ENCODE data around the gene MTRR. TPM values are rescaled to one million over a fixed set of nuclear protein-coding genes. Genes with fewer than 3 reads are reported as not detected.
"Not testable (repeated sequence)": the region's sequence is repeated elsewhere in the genome, so short reads cannot be mapped to it uniquely, and the experiment has no call there.

Gene MTRR
- total and polyA plus RNA-seq, 7 experiments from 2014 or later, result 35.5 to 83.2 (median 66.9) TPM

GRCh38 chr5:7907612-7908011 is 38.7 kb downstream of the MTRR start:
- peaks cover 0 to 23% (median 0%) of the 10 kb centered on the region in 3 experiments for H3K36me3 ChIP-seq (ENCODE audit: control insufficient read depth in 2 of 3, insufficient read depth in 3 of 3, low read length in 3 of 3)
- no peak overlapping the region for H3K27ac Mint-ChIP-seq
- no peaks in the 10 kb centered on the region for H3K27me3 Mint-ChIP-seq
- peaks cover 0 to 5% (median 0%) of the 10 kb centered on the region in 7 donors for H3K4me1 Mint-ChIP-seq
- peaks cover 30 to 85% (median 84%) of the 10 kb centered on the region in 5 donors for H3K36me3 Mint-ChIP-seq
- DNase-seq (no peak), ATAC-seq (no peak)
- CTCF ChIA-PET, result no interaction called here
- no peaks in the 10 kb centered on the region for H3K27me3 ChIP-seq (ENCODE audit: control insufficient read depth in 2 of 2, insufficient read depth in 2 of 2, low read length in 2 of 2)
- H3K9me3 ChIP-seq (ENCODE audit: control insufficient read depth in 2 of 3, low read length in 3 of 3), result peaks cover 0 to 30% (median 4%) of the 10 kb centered on the region in 3 experiments
- H3K4me3 Mint-ChIP-seq, result no peak overlapping the region
- POLR2A ChIA-PET, result interaction anchor here (0.6 kb wide), 1 partner anchor 94 kb away, joined by 6 read pairs; no protein-coding TSS in a partner anchor
- H3K4me1 ChIP-seq (ENCODE audit: control insufficient read depth in 2 of 2, insufficient read depth in 2 of 2, low read length in 2 of 2), result no peaks in the 10 kb centered on the region
- peaks cover 12 to 55% (median 27%) of the 10 kb centered on the region in 11 donors for H3K9me3 Mint-ChIP-seq
- no peak overlapping the region for H3K27ac ChIP-seq (ENCODE audit: low read depth, low read length)
- no peak overlapping the region for H3K4me3 ChIP-seq (ENCODE audit: low read length)
- intact Hi-C loops (cut with micrococcal nuclease), result no loop called here

- no peaks in the 10 kb centered on the region for H3K27me3 Mint-ChIP-seq
- ATAC-seq, result no peak
- intact Hi-C loops (cut with micrococcal nuclease), result no loop called here
- H3K27ac Mint-ChIP-seq, result no peak overlapping the region
- Histone ChIP-seq H3K27me3 (ENCODE audit: control insufficient read depth in 2 of 2, insufficient read depth in 2 of 2, low read length in 2 of 2) (no peaks in the 10 kb centered on the region), H3K27ac (ENCODE audit: low read depth, low read length) (no peak overlapping the region), H3K4me1 (ENCODE audit: control insufficient read depth in 2 of 2, insufficient read depth in 2 of 2, low read length in 2 of 2) (no peaks in the 10 kb centered on the region), H3K4me3 (ENCODE audit: low read length) (no peak overlapping the region), H3K9me3 (ENCODE audit: control insufficient read depth in 2 of 3, low read length in 3 of 3) (peaks cover 0 to 35% (median 4%) of the 10 kb centered on the region in 3 experiments), H3K36me3 (ENCODE audit: control insufficient read depth in 2 of 3, insufficient read depth in 3 of 3, low read length in 3 of 3) (peaks cover 0 to 17% (median 0%) of the 10 kb centered on the region in 3 experiments)
- CTCF ChIA-PET, result no interaction called here
- no peak for DNase-seq
- H3K4me1 Mint-ChIP-seq, result peaks cover 0 to 5% (median 0%) of the 10 kb centered on the region in 7 donors
- POLR2A ChIA-PET, result no interaction called here
- peaks cover 32 to 88% (median 85%) of the 10 kb centered on the region in 5 donors for H3K36me3 Mint-ChIP-seq
- peaks cover 16 to 62% (median 34%) of the 10 kb centered on the region in 11 donors for H3K9me3 Mint-ChIP-seq
- no peak overlapping the region for H3K4me3 Mint-ChIP-seq
These were observed 39.4 kb downstream of the MTRR start for GRCh38 chr5:7908317-7908716.

- no peak overlapping the region for H3K4me3 Mint-ChIP-seq
- ATAC-seq (no peak), DNase-seq (no peak)
- peaks cover 22 to 78% (median 40%) of the 10 kb centered on the region in 11 donors for H3K9me3 Mint-ChIP-seq
- ChIA-PET POLR2A (interaction anchor here (0.8 kb wide), 1 partner anchor 8 kb away, joined by 3 read pairs; no protein-coding TSS in a partner anchor), CTCF (no interaction called here)
- H3K4me1 ChIP-seq (ENCODE audit: control insufficient read depth in 2 of 2, insufficient read depth in 2 of 2, low read length in 2 of 2), result no peaks in the 10 kb centered on the region
- H3K9me3 ChIP-seq (ENCODE audit: control insufficient read depth in 2 of 3, low read length in 3 of 3), result peaks cover 0 to 38% (median 4%) of the 10 kb centered on the region in 3 experiments
- H3K4me3 ChIP-seq (ENCODE audit: low read length), result no peak overlapping the region
- H3K27me3 Mint-ChIP-seq, result no peaks in the 10 kb centered on the region
- intact Hi-C loops (cut with micrococcal nuclease), result no loop called here
- peaks cover 29 to 65% (median 60%) of the 10 kb centered on the region in 5 donors for H3K36me3 Mint-ChIP-seq
- H3K4me1 Mint-ChIP-seq, result no peaks in the 10 kb centered on the region
- H3K27me3 ChIP-seq (ENCODE audit: control insufficient read depth in 2 of 2, insufficient read depth in 2 of 2, low read length in 2 of 2), result no peaks in the 10 kb centered on the region
- H3K27ac Mint-ChIP-seq, result no peak overlapping the region
- H3K27ac ChIP-seq (ENCODE audit: low read depth, low read length), result no peak overlapping the region
- H3K36me3 ChIP-seq (ENCODE audit: control insufficient read depth in 2 of 3, insufficient read depth in 3 of 3, low read length in 3 of 3), result peaks cover 0 to 13% (median 0%) of the 10 kb centered on the region in 3 experiments
These were observed 41.9 kb downstream of the MTRR start for GRCh38 chr5:7910738-7911428.

GRCh38 chr5:7911429-7911771 is 42.5 kb downstream of the MTRR start:
- POLR2A ChIA-PET; H3K4me1 Mint-ChIP-seq; H3K27me3 ChIP-seq (ENCODE audit: control insufficient read depth in 2 of 2, insufficient read depth in 2 of 2, low read length in 2 of 2); ATAC-seq; H3K4me1 ChIP-seq (ENCODE audit: control insufficient read depth in 2 of 2, insufficient read depth in 2 of 2, low read length in 2 of 2); intact Hi-C loops (cut with micrococcal nuclease); CTCF ChIA-PET; H3K27ac ChIP-seq (ENCODE audit: low read depth, low read length); H3K27ac Mint-ChIP-seq; H3K4me3 ChIP-seq (ENCODE audit: low read length); H3K27me3 Mint-ChIP-seq; DNase-seq: not testable (repeated sequence)
- Mint-ChIP-seq H3K36me3 (peaks cover 29 to 60% (median 57%) of the 10 kb centered on the region in 5 donors), H3K9me3 (peaks cover 22 to 81% (median 40%) of the 10 kb centered on the region in 11 donors), H3K4me3 (peak overlapping the region in 1 of 10 donors; percentile 4)
- peaks cover 0 to 38% (median 4%) of the 10 kb centered on the region in 3 experiments for H3K9me3 ChIP-seq (ENCODE audit: control insufficient read depth in 2 of 3, low read length in 3 of 3)
- peaks cover 0 to 13% (median 0%) of the 10 kb centered on the region in 3 experiments for H3K36me3 ChIP-seq (ENCODE audit: control insufficient read depth in 2 of 3, insufficient read depth in 3 of 3, low read length in 3 of 3)

GRCh38 chr5:7916171-7916804 is 47.3 kb downstream of the MTRR start:
- H3K27me3 Mint-ChIP-seq, result peaks cover 4 to 24% (median 7%) of the 10 kb centered on the region in 5 donors
- H3K27me3 ChIP-seq (ENCODE audit: control insufficient read depth in 2 of 2, insufficient read depth in 2 of 2, low read length in 2 of 2), result no peaks in the 10 kb centered on the region
- DNase-seq, result no peak
- H3K4me3 ChIP-seq (ENCODE audit: low read length), result no peak overlapping the region
- ChIA-PET CTCF (no interaction called here), POLR2A (no interaction called here)
- no peak overlapping the region for H3K27ac ChIP-seq (ENCODE audit: low read depth, low read length)
- intact Hi-C loops (cut with micrococcal nuclease), result no loop called here
- no peaks in the 10 kb centered on the region for H3K4me1 Mint-ChIP-seq
- H3K9me3 ChIP-seq (ENCODE audit: control insufficient read depth in 2 of 3, low read length in 3 of 3), result peaks cover 0 to 16% (median 0%) of the 10 kb centered on the region in 3 experiments
- no peak for ATAC-seq
- H3K36me3 ChIP-seq (ENCODE audit: control insufficient read depth in 2 of 3, insufficient read depth in 3 of 3, low read length in 3 of 3), result no peaks in the 10 kb centered on the region
- no peak overlapping the region for H3K4me3 Mint-ChIP-seq
- peaks cover 10 to 56% (median 22%) of the 10 kb centered on the region in 11 donors for H3K9me3 Mint-ChIP-seq
- no peak overlapping the region for H3K27ac Mint-ChIP-seq
- peaks cover 8 to 18% (median 15%) of the 10 kb centered on the region in 5 donors for H3K36me3 Mint-ChIP-seq
- H3K4me1 ChIP-seq (ENCODE audit: control insufficient read depth in 2 of 2, insufficient read depth in 2 of 2, low read length in 2 of 2), result no peaks in the 10 kb centered on the region

GRCh38 chr5:7917130-7918123 is 48.5 kb downstream of the MTRR start:
- intact Hi-C loops (cut with micrococcal nuclease), result no loop called here
- DNase-seq (no peak), ATAC-seq (no peak)
- H3K27ac ChIP-seq (ENCODE audit: low read depth, low read length), result no peak overlapping the region
- ChIA-PET POLR2A (no interaction called here), CTCF (no interaction called here)
- peaks cover 4 to 35% (median 15%) of the 10 kb centered on the region in 5 donors for H3K27me3 Mint-ChIP-seq
- H3K9me3 Mint-ChIP-seq, result peaks cover 8 to 44% (median 18%) of the 10 kb centered on the region in 11 donors
- H3K9me3 ChIP-seq (ENCODE audit: control insufficient read depth in 2 of 3, low read length in 3 of 3), result peaks cover 0 to 10% (median 0%) of the 10 kb centered on the region in 3 experiments
- peaks cover 7 to 10% (median 7%) of the 10 kb centered on the region in 5 donors for H3K36me3 Mint-ChIP-seq
- no peak overlapping the region for H3K4me3 Mint-ChIP-seq
- no peak overlapping the region for H3K27ac Mint-ChIP-seq
- H3K27me3 ChIP-seq (ENCODE audit: control insufficient read depth in 2 of 2, insufficient read depth in 2 of 2, low read length in 2 of 2), result no peaks in the 10 kb centered on the region
- H3K4me1 Mint-ChIP-seq, result no peaks in the 10 kb centered on the region
- no peak overlapping the region for H3K4me3 ChIP-seq (ENCODE audit: low read length)
- no peaks in the 10 kb centered on the region for H3K4me1 ChIP-seq (ENCODE audit: control insufficient read depth in 2 of 2, insufficient read depth in 2 of 2, low read length in 2 of 2)
- no peaks in the 10 kb centered on the region for H3K36me3 ChIP-seq (ENCODE audit: control insufficient read depth in 2 of 3, insufficient read depth in 3 of 3, low read length in 3 of 3)

Data from naive thymus-derived CD4-positive, alpha-beta T cell (primary cell).